A549 treated with Hydrocortisone at 1 μM for 4 hours (cell line): ENCODE results near the gene PDHA1. TPM values are rescaled to one million over a fixed set of nuclear protein-coding genes. Genes with fewer than 3 reads are reported as not detected.

ENCODE experiments used
- total RNA-seq: library from RNA; stranded (reverse); fragments of 200-300 nt; extraction: Qiagen RNA extraction; gene quantifications from 5 replicates; pipeline ENCODE4 v1.2.3, GENCODE V29; 2022

Gene PDHA1
- total RNA-seq: 231 to 314 TPM (median 295 TPM) in 5 replicates

DNA sequence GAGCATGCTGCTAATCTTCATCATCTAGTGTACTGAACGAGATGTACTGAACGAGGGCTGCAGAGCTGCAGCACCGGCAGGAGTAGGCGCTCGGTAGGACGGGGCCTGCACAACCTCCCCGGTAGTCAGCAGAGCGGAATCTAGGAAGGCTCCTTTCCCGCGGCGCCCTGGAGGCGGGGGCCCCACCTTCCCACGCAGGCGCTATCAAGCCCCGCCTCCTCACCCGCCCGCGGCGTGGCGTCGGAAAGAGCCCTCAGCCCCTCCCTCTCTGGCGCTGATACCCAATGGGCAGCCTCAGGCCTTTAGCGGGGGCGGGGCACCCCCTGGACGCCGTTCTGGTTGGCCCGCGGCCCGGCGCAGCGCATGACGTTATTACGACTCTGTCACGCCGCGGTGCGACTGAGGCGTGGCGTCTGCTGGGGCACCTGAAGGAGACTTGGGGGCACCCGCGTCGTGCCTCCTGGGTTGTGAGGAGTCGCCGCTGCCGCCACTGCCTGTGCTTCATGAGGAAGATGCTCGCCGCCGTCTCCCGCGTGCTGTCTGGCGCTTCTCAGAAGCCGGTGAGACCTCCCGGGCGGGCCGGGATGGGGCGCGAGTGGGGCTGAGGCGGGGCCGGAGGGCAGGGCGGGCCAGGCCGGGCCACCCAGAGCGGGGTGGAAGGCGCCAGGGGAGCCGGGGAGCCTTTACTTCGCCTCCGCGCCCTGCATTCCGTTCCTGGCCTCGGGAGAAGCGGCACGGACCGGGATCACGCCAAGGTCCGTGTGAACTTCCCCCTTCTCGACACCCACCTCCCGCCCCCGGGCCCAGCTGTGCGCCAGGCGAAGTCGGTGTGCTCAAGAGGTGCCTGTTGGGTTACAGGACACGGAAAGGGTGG is at the start of gene PDHA1:
Gene PDHA1, plus strand, starts transcription at position 393 of the 874 bp plus-strand sequence. Its CDS starts 111 bp downstream, at position 504.

Other genes with a start within 250 kb of the PDHA1 start
- gene ADGRG2, start 221.5 kb upstream of the PDHA1 start, total RNA-seq: 9.3 to 12.1 TPM (median 11.5 TPM) in 5 replicates
- gene MAP3K15, start 171.6 kb downstream of the PDHA1 start, total RNA-seq: 1.8 to 2.2 TPM (median 1.9 TPM) in 5 replicates